Measurements from ENCODE around the gene RTL5.

DNA sequence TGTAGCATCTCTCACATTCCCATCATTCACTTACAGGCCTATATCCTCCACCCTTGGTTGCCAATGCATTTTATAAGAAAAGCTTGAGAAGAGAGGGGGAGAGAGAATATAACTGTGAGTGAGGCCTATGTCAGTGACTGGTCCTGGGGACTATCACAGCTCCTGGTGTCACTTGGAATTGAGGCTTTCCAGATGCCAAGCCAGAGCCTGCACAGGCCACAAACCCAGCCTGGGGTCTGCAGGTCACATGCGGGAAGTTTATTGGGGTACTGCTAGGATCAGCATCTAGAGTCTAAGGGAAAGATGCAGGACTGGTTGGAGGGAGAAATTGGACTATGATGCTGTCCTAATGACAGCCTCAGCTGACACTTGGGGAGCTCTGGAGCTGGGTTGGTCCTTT is 47.6 kb downstream of the RTL5 start:
- no peak for TF ChIP-seq CTCF (IDR thresholded peaks at IDR 0.05; ENCODE audit: poor library complexity)
- TF ChIP-seq EZH2 (IDR thresholded peaks at IDR 0.05; ENCODE audit: borderline replicate concordance) = no peak
